Ecto neural progenitor cell (in vitro differentiated cells): ENCODE results near the gene PTAR1.
"Not testable (repeated sequence)": the region's sequence is repeated elsewhere in the genome, so short reads cannot be mapped to it uniquely, and the experiment has no call there.

Source experiments
- DNase-seq: peaks from one replicate; pipeline ENCODE4 v3.0.0-alpha.2; 2018; ENCODE audit warnings: low spot score

The PTAR1 gene

GRCh38 chr9:69759421-69760277, at the start of gene PTAR1:
Gene PTAR1, minus strand, starts transcription at chr9:69760011. Its CDS starts 73 bp downstream, at chr9:69759938.
- peak; percentile 94 for DNase-seq

GRCh38 chr9:69809304-69809863, 49.6 kb upstream of the PTAR1 start:
- DNase-seq, result no peak

DNA sequence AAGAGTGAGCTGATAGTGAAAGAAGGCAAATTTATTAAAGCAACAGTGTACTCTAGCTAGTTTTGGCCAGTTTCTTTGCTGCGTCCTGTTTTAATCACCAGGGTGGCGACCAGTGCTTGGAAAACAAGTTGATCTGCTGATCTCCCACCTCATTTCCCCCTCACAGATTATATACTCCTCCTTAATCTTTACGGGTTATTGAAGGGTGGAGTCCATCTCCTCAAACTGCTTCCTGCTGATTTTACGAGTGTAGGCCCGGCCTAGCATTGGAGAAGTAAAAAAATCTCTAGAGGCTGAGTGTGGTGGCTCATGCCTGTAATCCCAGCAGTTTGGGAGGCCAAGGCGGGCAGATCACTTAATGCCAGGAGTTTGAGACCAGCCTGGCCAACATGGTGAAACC, 46.8 kb upstream of the PTAR1 start:
- no peak for DNase-seq

GRCh38 chr9:69805962-69806515, 46.2 kb upstream of the PTAR1 start:
- no peak for DNase-seq

- DNase-seq, result no peak
Observed at GRCh38 chr9:69801989-69802388, 42.2 kb upstream of the PTAR1 start.

DNA sequence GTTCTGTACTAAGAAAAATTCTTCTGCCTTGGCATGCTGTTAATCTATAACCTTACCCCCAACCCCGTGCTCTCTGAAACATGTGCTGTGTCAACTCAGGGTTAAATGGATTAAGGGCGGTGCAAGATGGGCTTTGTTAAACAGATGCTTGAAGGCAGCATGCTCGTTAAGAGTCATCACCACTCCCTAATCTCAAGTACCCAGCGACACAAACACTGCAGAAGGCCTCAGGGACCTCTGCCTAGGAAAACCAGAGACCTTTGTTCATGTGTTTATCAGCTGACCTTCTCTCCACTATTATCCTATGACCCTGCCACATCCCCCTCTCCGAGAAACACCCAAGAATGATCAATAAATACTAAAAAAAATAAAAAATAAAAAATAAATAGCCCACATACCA, 40.2 kb upstream of the PTAR1 start:
- DNase-seq, result not testable (repeated sequence)

- DNase-seq, result not testable (repeated sequence)
Observed at GRCh38 chr9:69799521-69799920, 39.7 kb upstream of the PTAR1 start.

GRCh38 chr9:69798744-69799143, 38.9 kb upstream of the PTAR1 start:
- DNase-seq, result no peak

DNA sequence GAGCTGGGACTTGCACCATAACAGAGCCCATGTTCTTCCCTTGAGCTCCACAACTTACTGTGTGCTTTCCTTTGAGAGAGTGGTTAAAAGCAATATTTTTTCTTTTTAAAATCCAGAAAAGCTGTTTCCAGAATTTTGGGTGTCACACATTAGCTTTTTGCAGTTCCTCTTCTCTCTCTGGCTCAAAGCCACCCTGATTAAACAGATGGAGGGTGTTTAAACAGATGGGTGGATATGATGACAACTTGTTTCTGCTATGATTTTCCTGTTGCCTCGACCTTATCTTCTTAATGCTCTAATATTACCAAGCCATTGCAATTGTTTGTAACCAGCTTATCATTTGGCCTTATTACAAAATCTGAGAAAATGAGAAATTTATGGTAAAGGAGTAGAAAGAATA, 37.9 kb upstream of the PTAR1 start:
- DNase-seq, result no peak

DNA sequence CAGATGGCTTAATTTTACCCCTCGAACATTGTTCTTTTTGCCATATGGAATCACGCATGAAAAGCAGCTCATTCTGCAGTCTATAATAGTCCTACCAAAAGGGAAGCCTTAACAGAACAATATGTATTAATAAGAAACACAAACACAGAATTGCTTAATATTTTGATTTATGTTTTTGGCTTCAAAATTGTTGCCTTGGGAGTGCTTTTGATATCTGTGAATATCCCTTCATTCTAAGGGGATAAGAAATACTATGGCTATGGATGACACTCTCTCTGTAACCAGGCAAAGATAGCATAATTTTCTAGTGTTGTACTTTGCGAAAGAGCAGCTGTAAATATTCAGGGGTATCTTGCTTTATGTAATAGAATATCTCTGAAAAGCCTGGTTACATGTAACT, 34.5 kb upstream of the PTAR1 start:
- no peak for DNase-seq

- no peak for DNase-seq
Observed at GRCh38 chr9:69785757-69786156, 25.9 kb upstream of the PTAR1 start.

DNA sequence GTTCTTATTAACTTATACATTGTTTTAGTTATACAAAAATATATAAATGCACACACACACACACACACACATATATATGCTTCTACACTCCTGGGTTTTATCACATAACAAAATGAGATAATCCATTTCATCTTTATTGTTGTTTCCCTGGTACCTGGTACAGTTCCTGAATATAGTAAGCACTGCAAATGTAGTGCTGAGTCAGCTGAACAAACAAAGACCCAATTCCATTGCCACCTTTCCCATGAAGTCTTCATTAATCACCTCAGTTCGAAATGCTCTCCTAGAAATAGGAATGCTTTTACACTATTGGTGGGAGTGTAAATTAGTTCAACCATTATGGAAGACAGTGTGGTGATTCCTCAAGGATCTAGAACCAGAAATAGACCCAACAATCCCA, 13.4 kb upstream of the PTAR1 start:
- DNase-seq, result no peak

GRCh38 chr9:69771775-69772418, 12.1 kb upstream of the PTAR1 start:
- no peak for DNase-seq

- DNase-seq, result no peak
Observed at GRCh38 chr9:69768716-69769115, 8.9 kb upstream of the PTAR1 start.

- no peak for DNase-seq
Observed at GRCh38 chr9:69768101-69768500, 8.3 kb upstream of the PTAR1 start.

DNA sequence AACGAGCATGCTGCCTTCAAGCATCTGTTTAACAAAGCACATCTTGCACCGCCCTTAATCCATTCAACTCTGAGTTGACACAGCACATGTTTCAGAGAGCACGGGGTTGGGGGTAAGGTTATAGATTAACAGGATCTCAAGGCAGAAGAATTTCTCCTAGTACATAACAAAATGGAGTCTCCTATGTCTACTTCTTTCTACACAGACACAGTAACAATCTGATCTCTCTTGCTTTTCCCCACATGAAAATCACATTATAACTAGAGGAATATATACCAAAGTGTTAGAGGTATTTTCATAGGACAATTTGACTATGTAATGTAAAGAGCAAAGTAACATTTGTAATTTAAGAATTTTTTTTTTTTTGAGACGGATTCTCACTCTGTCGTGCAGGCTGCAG, 4.1 kb upstream of the PTAR1 start:
- not testable (repeated sequence) for DNase-seq

DNA sequence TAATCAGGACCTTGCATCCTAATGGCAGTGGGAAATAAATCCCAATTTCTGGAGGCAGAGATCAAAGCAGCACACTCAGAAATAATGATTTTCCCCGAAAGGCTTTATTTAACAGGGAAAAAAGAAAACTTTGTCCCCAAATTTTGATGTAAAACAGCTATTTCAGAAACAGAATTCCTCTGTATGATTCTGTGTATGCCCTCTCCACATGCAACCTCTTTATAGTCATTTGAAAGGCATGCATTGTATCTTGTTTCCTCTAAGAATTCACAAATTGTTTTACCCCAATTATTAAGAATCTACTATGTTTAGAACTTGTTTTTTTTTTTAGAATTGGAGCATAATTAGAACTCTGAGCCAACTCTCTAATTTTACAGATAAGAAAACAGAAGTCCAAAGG, 2.7 kb upstream of the PTAR1 start:
- no peak for DNase-seq

DNA sequence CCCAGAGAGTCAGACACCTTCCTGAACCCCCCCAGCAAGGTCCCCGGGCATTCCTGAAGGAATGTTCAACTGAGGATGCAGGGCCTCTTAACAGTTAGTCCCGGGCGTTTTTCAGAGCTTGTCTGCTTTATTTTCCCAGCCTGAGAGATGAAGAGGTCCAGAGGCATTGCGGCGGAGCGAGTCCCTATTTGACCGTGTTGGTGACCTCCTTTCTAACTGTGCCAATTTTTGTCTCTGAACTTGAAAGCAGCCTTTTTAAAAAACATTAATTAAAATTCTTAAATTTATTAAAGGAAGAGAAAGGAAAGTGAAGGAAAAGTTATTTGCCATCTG, 433 bp upstream of the PTAR1 start:
- no peak for DNase-seq

GRCh38 chr9:69759021-69759420, 790 bp downstream of the PTAR1 start:
- DNase-seq, result no peak

- no peak for DNase-seq
Observed at GRCh38 chr9:69757996-69758675, 1.7 kb downstream of the PTAR1 start.

- no peak for DNase-seq
Observed at GRCh38 chr9:69755205-69755604, 4.6 kb downstream of the PTAR1 start.

DNA sequence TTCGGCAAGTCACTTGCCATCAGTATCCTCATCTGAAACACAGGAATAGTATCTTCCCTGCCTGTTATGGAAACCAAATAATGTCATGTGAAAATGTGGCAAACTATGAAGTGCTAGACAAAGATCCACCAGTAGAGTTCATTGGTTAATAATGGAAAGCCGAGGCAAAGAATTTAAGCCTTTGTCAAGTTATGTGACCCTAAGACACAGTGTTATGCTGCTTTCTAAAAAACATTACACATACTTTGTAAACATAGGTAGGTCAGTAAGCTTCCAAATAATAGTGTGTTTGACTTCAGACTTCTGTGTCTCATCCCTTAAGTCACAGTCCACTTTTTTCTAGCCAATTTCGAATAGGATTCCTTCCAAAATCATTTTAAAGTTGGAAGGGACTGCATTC, 6.0 kb downstream of the PTAR1 start:
- DNase-seq, result no peak

- no peak for DNase-seq
Observed at GRCh38 chr9:69750085-69750484, 9.7 kb downstream of the PTAR1 start.
